GM12892 (cell line): ENCODE data around the gene KCNQ1OT1.
A peak's percentile ranks its signal among the peaks of the same experiment; 100 is the strongest.

Source experiments
- DNase-seq: peaks from one replicate; pipeline ENCODE4 v3.0.0; 2011; ENCODE audit not compliant: insufficient read length
- FAIRE-seq: peaks from 2 replicates; lab custom pipeline; 2011; peaks lifted over from hg19 to GRCh38; lab: Jason Lieb, UNC
- POLR2A ChIP-seq: IDR thresholded peaks from 2 replicates; pipeline ENCODE4 v1.6.1; 2011; ENCODE audit warnings: low read depth, low read length, control low read depth
- POLR2AphosphoS5 ChIP-seq: IDR thresholded peaks from 2 replicates; pipeline ENCODE4 v1.6.1; 2011; ENCODE audit warnings: low read depth, low read length, control low read depth
- TAF1 ChIP-seq: IDR thresholded peaks from 2 replicates; pipeline ENCODE4 v1.6.1; 2011; ENCODE audit warnings: low read depth, mild to moderate bottlenecking, control low read depth, low read length, borderline replicate concordance

The KCNQ1OT1 gene

DNA sequence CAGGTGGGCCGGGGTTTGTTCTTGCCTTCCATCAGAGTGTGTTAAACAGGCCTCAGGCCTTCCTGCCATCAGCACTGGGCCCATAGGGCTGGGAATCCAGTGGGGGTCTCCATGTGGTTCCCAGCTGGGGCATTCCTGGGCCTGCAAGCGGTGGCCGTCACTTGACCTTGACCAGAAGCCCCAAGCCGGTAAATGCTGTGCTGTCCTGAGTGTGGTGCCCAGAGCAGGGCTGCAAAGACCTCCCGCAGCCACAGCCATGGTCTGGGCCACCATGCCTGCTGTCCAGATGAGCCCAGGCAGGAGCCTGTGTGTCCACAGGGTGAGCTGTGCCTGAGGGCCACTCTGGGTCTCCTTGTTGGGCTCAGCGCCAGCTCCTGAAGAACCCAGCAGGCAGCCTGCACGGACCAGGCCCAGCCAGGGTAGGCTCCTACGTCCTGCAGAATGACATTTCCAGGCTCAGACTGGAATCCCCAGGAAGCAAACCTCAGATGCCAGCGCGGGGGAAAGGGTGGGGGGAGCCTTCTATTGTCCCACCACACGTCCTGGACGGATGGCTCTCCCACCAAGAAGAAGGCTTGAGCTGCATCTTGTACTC, 117.3 kb downstream of the KCNQ1OT1 start:
- FAIRE-seq (no peak), DNase-seq (no peak)
- TF ChIP-seq POLR2A (no peak), POLR2AphosphoS5 (no peak), TAF1 (no peak)

DNA sequence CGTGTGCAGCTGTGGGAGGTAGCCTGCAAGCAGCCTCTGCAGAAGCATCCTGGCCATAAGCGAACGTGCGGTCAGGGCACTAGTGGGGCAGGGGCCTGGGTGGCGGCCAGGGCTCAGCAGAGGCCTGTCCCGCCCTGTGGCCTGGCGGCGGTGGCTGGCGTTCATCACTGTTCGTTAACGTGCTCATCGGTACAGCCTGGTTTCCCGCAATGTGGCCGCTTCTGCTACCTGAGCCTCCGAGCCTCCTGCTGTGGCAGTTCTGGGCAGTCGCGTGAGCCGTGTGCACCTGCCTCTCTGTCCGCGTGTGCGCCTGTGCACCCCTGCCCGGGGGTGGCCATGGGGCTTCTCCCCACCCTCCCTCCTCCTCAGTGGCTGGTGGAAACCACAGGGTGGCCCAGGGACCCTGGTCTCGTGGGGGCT, 117.9 kb downstream of the KCNQ1OT1 start:
- DNase-seq (no peak), FAIRE-seq (no peak)
- TF ChIP-seq POLR2A (no peak), POLR2AphosphoS5 (no peak), TAF1 (no peak)

DNA sequence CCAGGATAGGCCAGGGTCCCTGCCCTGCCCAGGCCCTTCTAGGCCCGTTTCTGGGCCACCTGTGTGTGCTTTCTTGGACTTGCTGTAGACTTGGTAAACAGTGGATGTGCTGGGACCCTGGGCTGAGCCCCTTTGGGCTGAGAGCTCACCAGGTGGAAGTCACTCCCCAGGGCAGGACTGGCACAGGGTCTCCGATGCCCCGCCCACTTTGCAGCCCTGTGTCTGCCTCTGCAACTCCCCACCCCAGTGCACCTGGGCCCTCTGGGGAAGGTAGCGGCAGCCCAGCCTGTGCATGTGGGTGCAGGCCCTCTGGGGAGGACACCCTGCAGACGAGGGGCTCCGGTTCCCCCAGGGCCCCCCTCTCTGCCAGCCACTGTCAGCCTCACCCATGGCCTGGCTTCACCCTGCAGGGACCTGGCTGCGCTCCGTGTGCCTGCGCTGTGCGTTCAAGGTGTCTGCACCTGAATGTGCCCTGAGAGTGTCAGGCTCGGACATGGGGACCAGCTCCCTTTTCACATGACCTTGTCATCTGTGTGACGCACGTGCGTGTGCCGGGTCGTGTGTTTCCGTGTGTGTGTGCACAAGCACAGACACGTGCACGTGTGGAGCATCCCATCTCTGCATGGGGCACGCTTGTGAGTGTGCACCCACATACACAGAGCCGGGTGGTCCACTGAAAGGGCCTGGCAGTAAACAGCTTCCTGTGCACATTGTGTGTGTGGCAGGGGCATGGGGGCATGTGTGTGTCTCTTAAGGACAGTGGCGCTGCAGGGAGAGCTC, 118.5 kb downstream of the KCNQ1OT1 start:
- peak; percentile 2 for DNase-seq
- no peak for FAIRE-seq
- TF ChIP-seq TAF1 (no peak), POLR2AphosphoS5 (no peak), POLR2A (no peak)

DNA sequence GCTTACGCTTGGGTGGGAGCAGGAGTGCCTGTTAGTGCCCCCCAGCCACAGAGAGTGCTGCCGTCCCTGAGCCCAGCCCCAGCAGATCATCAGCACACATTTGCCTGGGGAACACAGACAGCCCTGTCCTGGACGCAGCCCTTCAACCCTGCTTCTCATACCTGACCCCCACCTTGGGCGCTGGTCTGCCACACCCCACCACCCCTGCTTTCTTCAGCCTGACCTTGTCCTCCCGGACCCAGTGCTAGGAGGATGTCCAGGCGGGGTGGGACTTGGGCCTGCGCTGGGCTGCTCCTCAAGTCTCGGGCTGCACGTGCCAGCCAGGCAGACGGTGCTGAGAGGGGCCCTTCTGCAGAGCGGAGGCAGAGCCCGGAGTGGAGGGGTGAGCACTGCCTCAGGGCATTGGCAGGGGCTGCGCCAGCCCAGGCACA, 119.2 kb downstream of the KCNQ1OT1 start:
- DNase-seq (peak; percentile 5), FAIRE-seq (no peak)
- TF ChIP-seq TAF1 (no peak), POLR2A (no peak), POLR2AphosphoS5 (no peak)

DNA sequence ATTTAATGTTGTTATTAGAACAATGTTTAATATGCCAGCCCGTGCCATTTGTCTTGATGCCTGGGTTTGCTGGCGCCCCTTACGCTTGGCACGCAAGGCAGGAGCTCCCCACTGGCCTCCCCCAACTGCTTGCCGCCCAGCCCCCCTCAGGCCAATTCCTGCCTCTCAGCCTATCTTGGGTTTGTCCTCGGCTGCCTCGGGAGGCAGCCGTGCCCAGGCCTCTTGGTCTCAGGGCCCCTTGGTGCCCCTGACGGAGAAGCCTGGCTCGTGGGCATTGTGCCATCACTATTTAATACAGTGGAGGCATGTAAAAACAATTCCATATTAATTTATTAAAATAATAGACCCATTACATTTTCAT, 119.8 kb downstream of the KCNQ1OT1 start:
- FAIRE-seq: no peak
- TF ChIP-seq POLR2AphosphoS5 (no peak), TAF1 (no peak), POLR2A (no peak)
- no peak for DNase-seq

DNA sequence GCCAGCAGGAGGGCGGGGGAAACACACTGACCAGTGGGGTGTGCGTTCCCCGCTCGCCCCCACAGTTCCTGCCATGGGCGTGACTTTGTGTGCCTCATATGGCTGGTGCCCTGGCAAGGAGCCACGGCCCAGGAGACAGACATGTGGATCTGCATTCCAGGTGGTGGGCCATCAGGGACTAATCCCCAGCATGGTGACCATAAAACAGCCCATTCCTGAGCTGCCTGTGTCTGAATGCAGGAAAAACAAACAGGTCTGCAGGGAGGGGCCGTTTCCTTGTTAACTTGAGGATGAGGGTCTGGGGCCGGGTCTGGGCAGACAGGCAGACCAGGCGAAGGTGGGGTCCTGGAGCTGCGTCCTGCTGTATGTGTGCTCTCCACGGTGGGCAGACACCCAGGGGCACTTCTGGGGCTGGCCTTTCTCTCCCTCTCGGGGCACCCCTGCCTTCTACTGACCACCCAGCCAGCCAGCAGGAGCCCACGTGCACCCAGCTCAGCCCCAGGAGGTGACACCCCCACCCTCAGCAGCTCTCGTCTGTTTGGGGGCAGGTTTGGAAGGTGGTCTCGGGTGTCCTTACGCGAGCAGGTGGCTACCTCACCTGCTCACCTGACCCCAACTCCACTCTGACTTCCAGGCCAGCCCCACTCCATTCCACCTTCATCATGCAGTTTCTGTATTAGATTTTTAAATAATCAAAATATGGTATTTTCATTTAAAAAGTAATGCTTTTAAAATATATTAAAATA, 120.3 kb downstream of the KCNQ1OT1 start:
- FAIRE-seq: no peak
- DNase-seq: no peak
- TF ChIP-seq POLR2AphosphoS5 (no peak), POLR2A (no peak), TAF1 (no peak)

DNA sequence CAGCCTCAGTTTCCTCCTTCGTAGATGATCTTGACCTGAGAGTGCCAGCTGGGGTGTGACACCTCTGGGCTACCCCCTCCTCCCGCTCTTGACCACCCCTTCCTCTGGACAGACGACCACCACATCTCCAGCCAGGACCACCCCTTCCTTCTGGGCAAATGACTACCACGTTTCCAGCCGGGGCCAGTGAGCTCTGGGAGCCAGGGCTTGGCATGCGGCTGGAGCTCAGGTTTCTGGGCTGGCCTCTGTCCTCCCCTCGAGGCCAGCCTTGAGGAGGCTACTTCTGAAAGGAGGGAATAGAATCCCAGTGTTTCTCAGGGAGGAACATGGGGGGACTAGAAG, 120.9 kb downstream of the KCNQ1OT1 start:
- DNase-seq (no peak), FAIRE-seq (no peak)

DNA sequence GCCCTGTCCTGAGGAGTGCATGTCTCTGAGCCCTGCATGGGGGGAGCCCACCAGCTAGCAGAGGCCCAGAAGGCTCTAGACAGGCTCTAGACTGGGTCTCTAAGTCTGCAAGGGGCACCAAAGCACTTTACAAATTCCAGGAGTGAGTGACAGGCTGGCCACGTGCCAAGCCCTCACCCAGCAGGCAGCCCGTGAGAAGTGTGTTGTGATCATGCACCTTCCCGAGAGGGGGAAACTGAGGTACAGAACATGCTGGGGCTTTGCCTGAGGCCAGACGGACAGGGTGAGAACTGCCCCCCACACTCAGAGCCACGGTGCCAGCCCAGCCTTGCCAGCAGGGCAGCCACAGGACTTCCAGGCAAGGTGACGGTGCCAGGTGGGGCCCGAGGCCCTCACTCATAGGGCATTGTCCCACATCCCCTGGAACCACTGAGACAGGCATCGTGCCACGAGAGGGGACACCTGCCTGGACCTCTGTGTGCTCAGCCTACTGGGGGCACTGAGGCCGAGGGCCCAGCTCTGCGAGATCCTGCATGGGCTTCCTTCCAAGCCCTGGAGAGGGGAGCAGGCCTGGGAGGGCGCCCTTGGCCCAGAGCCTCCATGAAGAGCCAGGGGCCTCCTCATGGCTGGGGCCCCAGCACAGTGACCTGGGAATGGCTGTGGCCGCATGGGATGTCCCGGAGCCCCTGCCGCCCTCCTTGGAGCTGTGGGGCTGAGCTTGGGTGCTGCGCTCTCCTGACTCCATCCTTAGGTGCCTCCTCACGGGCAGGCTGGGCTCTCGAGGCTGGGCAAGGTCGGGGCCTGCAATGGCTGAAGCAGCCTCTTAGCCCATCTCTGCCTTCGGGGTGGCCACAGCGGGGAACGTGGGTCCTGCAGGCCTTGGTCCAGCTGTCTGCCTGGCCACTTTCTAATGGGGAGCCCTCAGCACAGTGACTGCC, 121.5 kb downstream of the KCNQ1OT1 start:
- TF ChIP-seq TAF1 (no peak), POLR2A (no peak), POLR2AphosphoS5 (no peak)
- FAIRE-seq (no peak), DNase-seq (no peak)

More for the DNA sequence above, 120.9 kb downstream of the KCNQ1OT1 start:
- TF ChIP-seq POLR2AphosphoS5 (no peak), TAF1 (no peak), POLR2A (no peak)

DNA sequence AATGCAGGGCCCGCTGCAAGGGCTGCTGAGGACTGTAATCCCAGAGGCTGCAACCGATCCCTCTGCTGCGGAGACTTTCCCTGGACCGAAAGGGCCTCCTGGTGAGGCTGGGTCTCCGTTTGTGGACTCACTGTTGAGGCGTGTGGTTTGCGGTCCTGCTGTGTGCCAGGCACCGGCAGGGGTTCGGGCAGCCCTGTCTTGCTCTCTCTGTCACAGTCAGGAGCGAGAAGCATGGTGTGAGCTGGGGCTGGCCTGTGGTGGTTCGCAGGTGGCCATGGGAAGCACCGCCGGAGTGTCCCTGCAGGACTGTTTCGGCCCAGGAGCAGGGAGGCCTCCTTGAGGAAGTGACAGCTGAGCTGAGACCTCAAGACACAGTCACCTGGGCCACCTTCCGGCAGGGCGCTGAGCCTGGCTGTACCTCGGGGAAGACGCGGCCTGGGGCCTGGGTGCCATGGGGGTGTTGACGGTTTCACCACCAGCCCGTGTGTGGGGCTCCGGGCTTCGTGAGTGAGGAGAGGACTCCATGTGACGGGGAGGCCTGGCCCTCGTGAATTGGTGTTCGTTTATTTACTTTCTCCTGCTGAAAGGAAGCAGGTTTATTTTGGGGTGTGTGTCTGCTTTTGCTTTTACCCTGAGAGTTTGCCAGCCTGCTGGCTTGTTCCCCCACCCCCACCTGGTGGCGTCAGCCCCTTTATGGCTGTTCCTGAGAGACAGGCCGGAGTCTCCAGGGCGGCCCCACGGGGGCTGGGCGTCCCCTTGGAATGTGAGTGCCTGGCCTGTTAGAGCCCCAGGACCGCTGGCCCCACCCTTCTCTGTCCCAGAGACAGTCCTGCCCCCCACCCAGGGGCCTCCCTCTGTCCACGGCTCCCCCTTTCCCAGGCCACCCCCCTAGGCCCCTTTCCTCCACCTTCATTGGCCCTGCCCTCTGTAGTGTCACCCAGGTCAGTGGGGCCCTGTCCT, 122.5 kb downstream of the KCNQ1OT1 start:
- FAIRE-seq (no peak), DNase-seq (no peak)
- TF ChIP-seq POLR2AphosphoS5: no peak
- TF ChIP-seq TAF1: no peak
- TF ChIP-seq POLR2A: no peak

DNA sequence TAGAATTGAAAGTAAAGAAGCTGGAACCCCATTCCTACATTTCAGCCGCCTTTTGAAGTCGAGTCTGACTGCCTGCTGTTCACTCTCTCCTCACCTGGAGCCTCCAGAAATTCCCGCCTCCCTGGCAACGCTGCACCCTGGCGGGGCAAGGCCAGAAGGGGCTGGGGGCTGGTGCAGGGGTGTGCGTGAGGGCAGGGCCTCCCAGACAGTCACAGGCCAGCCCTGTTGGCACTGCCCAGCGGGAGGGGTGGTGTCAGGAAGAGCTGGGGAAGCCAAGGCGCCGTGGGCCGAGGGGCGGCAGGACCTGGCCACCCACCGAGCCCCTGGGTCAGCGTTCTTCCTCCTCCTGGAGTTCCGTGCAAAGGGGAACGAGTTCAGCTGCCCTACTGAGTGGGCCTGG, 123.2 kb downstream of the KCNQ1OT1 start:
- no peak for TF ChIP-seq TAF1
- no peak for TF ChIP-seq POLR2A
- no peak for TF ChIP-seq POLR2AphosphoS5
- FAIRE-seq (no peak), DNase-seq (no peak)
